PFSK-1 (cell line): Measurements from ENCODE around the gene TRIM65.

Source experiments
- FOXP2 ChIP-seq: optimal IDR thresholded peaks from 2 replicates; pipeline ENCODE3; 2011; ENCODE audit warnings: borderline replicate concordance, control low read depth, inconsistent platforms; ENCODE audit not compliant: insufficient read depth; ENCODE audit errors: extremely low read length, extremely low read depth
- POLR2AphosphoS5 ChIP-seq: IDR thresholded peaks from 2 replicates; pipeline ENCODE4 v1.6.1; 2012; ENCODE audit warnings: low read depth, mild to moderate bottlenecking, control low read depth, low read length, moderate library complexity
- REST ChIP-seq, 2 experiments: IDR thresholded peaks; 2 replicates each; pipeline versions ENCODE4 v1.6.1 to v1.8.0; 2011 to 2012; ENCODE audit warnings: low read depth in 2 of 2, low read length in 2 of 2, control low read depth in 1 of 2, inconsistent platforms in 1 of 2, mild to moderate bottlenecking in 1 of 2, moderate library complexity in 1 of 2; ENCODE audit not compliant: insufficient read depth in 1 of 2
- SIN3A ChIP-seq: IDR thresholded peaks from 2 replicates; pipeline ENCODE4 v1.6.1; 2012; ENCODE audit warnings: mild to moderate bottlenecking, low read length, moderate library complexity, borderline replicate concordance; ENCODE audit not compliant: insufficient read depth
- TAF1 ChIP-seq: IDR thresholded peaks from 2 replicates; pipeline ENCODE4 v1.6.1; 2012; ENCODE audit warnings: low read length, control low read depth, borderline replicate concordance; ENCODE audit not compliant: insufficient read depth

- TF ChIP-seq SIN3A (no peak), FOXP2 (no peak), REST (IDR thresholded peaks at IDR 0.05; ENCODE audit: insufficient read depth in 1 of 2, low read depth in 2 of 2, low read length in 2 of 2) (peak; percentile 14 to 77; a peak in 2 of 4 replicates), POLR2AphosphoS5 (no peak), TAF1 (no peak)
Observed at GRCh38 chr17:75874323-75875181, 22.2 kb downstream of the TRIM65 start.
